ENCODE measurements around the gene THRA. TPM values are rescaled to one million over a fixed set of nuclear protein-coding genes. Genes with fewer than 3 reads are reported as not detected.

THRA gene
- total RNA-seq, 1 donor from 2014 or later = 17.6 TPM

DNA sequence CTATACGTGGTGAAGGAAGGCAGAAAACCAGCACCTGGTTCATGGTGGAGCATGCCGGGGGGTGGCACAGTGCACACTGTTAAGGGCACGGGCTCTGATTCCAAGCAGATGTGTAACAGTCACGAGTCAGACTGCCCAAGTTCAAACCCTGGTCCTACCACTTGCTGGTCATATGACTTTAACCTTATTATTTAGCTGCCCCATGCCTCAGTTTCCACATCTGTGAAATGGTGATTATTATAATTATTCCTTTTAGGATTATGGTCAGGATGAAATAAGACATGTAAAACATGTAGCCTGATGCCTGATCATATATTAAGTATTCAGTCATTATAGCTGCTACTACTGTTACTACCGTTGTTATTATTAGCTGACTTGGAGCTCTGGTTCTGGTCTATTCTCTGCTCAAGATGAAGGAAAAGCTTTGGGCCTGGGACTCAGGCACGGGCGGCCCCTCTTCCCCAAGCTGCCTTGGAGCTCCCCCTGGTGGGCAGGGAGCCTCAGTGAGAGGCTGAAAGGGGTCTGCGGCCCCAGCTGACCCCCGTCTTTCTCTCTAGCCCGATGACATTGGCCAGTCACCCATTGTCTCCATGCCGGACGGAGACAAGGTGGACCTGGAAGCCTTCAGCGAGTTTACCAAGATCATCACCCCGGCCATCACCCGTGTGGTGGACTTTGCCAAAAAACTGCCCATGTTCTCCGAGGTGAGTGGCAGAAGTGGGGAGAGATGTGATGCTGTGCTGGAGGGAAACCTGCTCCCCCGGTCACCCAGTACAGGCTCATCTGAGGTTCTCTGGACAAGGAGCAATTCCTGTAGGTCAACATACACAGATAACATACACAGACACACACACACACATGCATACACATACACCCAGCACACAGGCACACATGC lies 23.6 kb downstream of the THRA start:
- H3K4me3 Mint-ChIP-seq (ENCODE audit: unreplicated experiment) = no peak overlapping the region
- TF ChIP-seq CTCF (IDR thresholded peaks at IDR 0.05; ENCODE audit: partially characterized antibody, unreplicated experiment) = peak; percentile 75
- H3K27me3 Mint-ChIP-seq (ENCODE audit: unreplicated experiment) = peaks cover 12% of the 10 kb centered on the region
- peaks cover 16% of the 10 kb centered on the region for H3K4me1 Mint-ChIP-seq (ENCODE audit: low read depth, unreplicated experiment)
- DNase-seq = peak; percentile 82
- no peak overlapping the region for H3K27ac Mint-ChIP-seq (ENCODE audit: unreplicated experiment)
- H3K9me3 Mint-ChIP-seq (ENCODE audit: unreplicated experiment) = peaks cover 4% of the 10 kb centered on the region
- H3K36me3 Mint-ChIP-seq (ENCODE audit: unreplicated experiment) = peaks cover 4% of the 10 kb centered on the region

- peaks cover 13% of the 10 kb centered on the region for H3K27me3 Mint-ChIP-seq (ENCODE audit: unreplicated experiment)
- no peak overlapping the region for H3K27ac Mint-ChIP-seq (ENCODE audit: unreplicated experiment)
- peaks cover 19% of the 10 kb centered on the region for H3K4me1 Mint-ChIP-seq (ENCODE audit: low read depth, unreplicated experiment)
- peaks cover 4% of the 10 kb centered on the region for H3K36me3 Mint-ChIP-seq (ENCODE audit: unreplicated experiment)
- H3K9me3 Mint-ChIP-seq (ENCODE audit: unreplicated experiment) = peaks cover 4% of the 10 kb centered on the region
- no peak for DNase-seq
- no peak overlapping the region for H3K4me3 Mint-ChIP-seq (ENCODE audit: unreplicated experiment)
- TF ChIP-seq CTCF (IDR thresholded peaks at IDR 0.05; ENCODE audit: partially characterized antibody, unreplicated experiment) = no peak
Measured at GRCh38 chr17:40087049-40087794, 24.5 kb downstream of the THRA start.

GRCh38 chr17:40087903-40088718 lies 25.3 kb downstream of the THRA start:
- Mint-ChIP-seq H3K4me1 (ENCODE audit: low read depth, unreplicated experiment) (peaks cover 22% of the 10 kb centered on the region), H3K27me3 (ENCODE audit: unreplicated experiment) (peaks cover 14% of the 10 kb centered on the region), H3K9me3 (ENCODE audit: unreplicated experiment) (peaks cover 4% of the 10 kb centered on the region), H3K4me3 (ENCODE audit: unreplicated experiment) (no peak overlapping the region), H3K36me3 (ENCODE audit: unreplicated experiment) (peaks cover 4% of the 10 kb centered on the region), H3K27ac (ENCODE audit: unreplicated experiment) (peak overlapping the region; percentile 62)
- TF ChIP-seq CTCF (IDR thresholded peaks at IDR 0.05; ENCODE audit: partially characterized antibody, unreplicated experiment) = no peak
- DNase-seq = no peak

GRCh38 chr17:40089077-40089895 lies 26.5 kb downstream of the THRA start:
- Mint-ChIP-seq H3K9me3 (ENCODE audit: unreplicated experiment) (peaks cover 4% of the 10 kb centered on the region), H3K4me1 (ENCODE audit: low read depth, unreplicated experiment) (peaks cover 31% of the 10 kb centered on the region), H3K27ac (ENCODE audit: unreplicated experiment) (no peak overlapping the region), H3K27me3 (ENCODE audit: unreplicated experiment) (peaks cover 14% of the 10 kb centered on the region), H3K36me3 (ENCODE audit: unreplicated experiment) (peaks cover 4% of the 10 kb centered on the region), H3K4me3 (ENCODE audit: unreplicated experiment) (peak overlapping the region; percentile 71)
- DNase-seq = no peak
- TF ChIP-seq CTCF (IDR thresholded peaks at IDR 0.05; ENCODE audit: partially characterized antibody, unreplicated experiment) = no peak

All from glutamatergic neuron (in vitro differentiated cells).